HepG2 (cell line): ENCODE results near the gene SLC34A3. TPM values are rescaled to one million over a fixed set of nuclear protein-coding genes. Genes with fewer than 3 reads are reported as not detected.

Experiments
- GTF2F1 ChIP-seq: fragments of 150-350 bp; IDR thresholded peaks from 2 replicates; pipeline ENCODE4 v1.6.1; 2014; ENCODE audit warnings: low read length
- PPARG ChIP-seq: conservative IDR thresholded peaks from 2 replicates; pipeline ENCODE4 v1.6.1; 2016; ENCODE audit warnings: missing biosample characterization, missing genetic modification reagents
- RORA ChIP-seq: sonication (generic); formaldehyde crosslinking; IDR thresholded peaks from 2 replicates; pipeline ENCODE4 v1.5.0; 2020; ENCODE audit warnings: mild to moderate bottlenecking, missing genetic modification reagents, moderate library complexity
- SMAD1 ChIP-seq: sonication (generic); formaldehyde crosslinking; IDR thresholded peaks from 2 replicates; pipeline ENCODE4 v1.4.0; 2020; ENCODE audit warnings: missing genetic modification reagents, low read depth, mild to moderate bottlenecking, borderline replicate concordance
- SMC3 ChIP-seq: IDR thresholded peaks from 2 replicates; pipeline ENCODE4 v1.6.1; 2011; ENCODE audit warnings: low read length, improper control_type of control experiment
- TCF12 ChIP-seq, 2 experiments: fragments of 450-650 bp in 1 of 2; sonication (generic) in 1 of 2; formaldehyde crosslinking in 1 of 2; IDR thresholded peaks; 2 replicates each; pipeline versions ENCODE4 v1.6.1 to v1.8.0; 2017 to 2022; ENCODE audit warnings: antibody characterized with exemption in 1 of 2, mild to moderate bottlenecking in 1 of 2, missing genetic modification reagents in 1 of 2, moderate library complexity in 1 of 2
- TCF7L2 ChIP-seq: IDR thresholded peaks from 2 replicates; pipeline ENCODE4 v1.6.1; 2011; ENCODE audit warnings: mild to moderate bottlenecking, low read depth, low read length, moderate library complexity
- THRA ChIP-seq: sonication (generic); formaldehyde crosslinking; IDR thresholded peaks from 2 replicates; pipeline ENCODE4 v1.4.0; 2020; ENCODE audit warnings: missing genetic modification reagents, borderline replicate concordance
- U2AF2 ChIP-seq: fragments of 200-400 bp; formaldehyde crosslinking; IDR thresholded peaks from 2 replicates; pipeline ENCODE4 v1.6.1; 2017; ENCODE audit warnings: low read depth, mild to moderate bottlenecking, low read length
- ZFP36L2 ChIP-seq: sonication (generic); formaldehyde crosslinking; IDR thresholded peaks from 2 replicates; pipeline ENCODE4 v1.4.0; 2020; ENCODE audit warnings: missing genetic modification reagents
- ZFY ChIP-seq: sonication (generic); formaldehyde crosslinking; IDR thresholded peaks from 2 replicates; pipeline ENCODE4 v1.4.0; 2020; ENCODE audit warnings: missing genetic modification reagents
- ZNF276 ChIP-seq: sonication (generic); formaldehyde crosslinking; IDR thresholded peaks from 2 replicates; pipeline ENCODE4 v1.4.0; 2020; ENCODE audit warnings: mild to moderate bottlenecking, low read depth, missing genetic modification reagents
- ZNF792 ChIP-seq: IDR thresholded peaks from 2 replicates; pipeline ENCODE4 v1.6.1; 2016
- ZNF841 ChIP-seq: sonication (generic); formaldehyde crosslinking; IDR thresholded peaks from 2 replicates; pipeline ENCODE4 v1.8.1; 2023; ENCODE audit warnings: missing genetic modification reagents, borderline replicate concordance
- ZUFSP ChIP-seq: sonication (generic); formaldehyde crosslinking; IDR thresholded peaks from 2 replicates; pipeline ENCODE4 v1.9.0; 2021; ENCODE audit warnings: missing genetic modification reagents, mild to moderate bottlenecking, borderline replicate concordance
- polyA plus RNA-seq, 8 experiments: library from polyadenylated mRNA; depleted of rRNA in 3 of 8; stranded (reverse) in 7 of 8; unstranded in 1 of 8; fragments of >200 nt; fragmentation: Illumina TruSeq in 4 of 8; extraction: Trizol in 4 of 8; gene quantifications; 2 replicates each; pipeline versions ENCODE4 v1.2.1 to v1.2.3, GENCODE V29; 2011 to 2016; ENCODE audit warnings: low read depth in 4 of 8, missing spikeins in 1 of 8, mixed read lengths in 1 of 8; ENCODE audit not compliant: insufficient read depth in 1 of 8
- total RNA-seq, 5 experiments: library from RNA; depleted of rRNA; stranded (reverse); fragments of >200 nt; fragmentation: Illumina TruSeq; extraction: Trizol; gene quantifications; 2 replicates each; pipeline ENCODE4 v1.2.3, GENCODE V29; 2016; ENCODE audit warnings: low read depth in 1 of 5
- TF ChIP-seq, protein P1 (sequence below): sonication (generic); formaldehyde crosslinking; IDR thresholded peaks from 2 replicates; pipeline ENCODE4 v1.4.0; 2020; ENCODE audit warnings: missing genetic modification reagents, mild to moderate bottlenecking, borderline replicate concordance
- TF ChIP-seq, protein P2 (sequence below): sonication (generic); formaldehyde crosslinking; IDR thresholded peaks from 2 replicates; pipeline ENCODE4 v1.4.0; 2020; ENCODE audit warnings: missing genetic modification reagents

The SLC34A3 gene
- total and polyA plus RNA-seq, 2 of the 13 experiments (the other 11 are each of a cell fraction or from before 2014, with no cell fraction given) = 0.07 to 1.0 TPM

DNA sequence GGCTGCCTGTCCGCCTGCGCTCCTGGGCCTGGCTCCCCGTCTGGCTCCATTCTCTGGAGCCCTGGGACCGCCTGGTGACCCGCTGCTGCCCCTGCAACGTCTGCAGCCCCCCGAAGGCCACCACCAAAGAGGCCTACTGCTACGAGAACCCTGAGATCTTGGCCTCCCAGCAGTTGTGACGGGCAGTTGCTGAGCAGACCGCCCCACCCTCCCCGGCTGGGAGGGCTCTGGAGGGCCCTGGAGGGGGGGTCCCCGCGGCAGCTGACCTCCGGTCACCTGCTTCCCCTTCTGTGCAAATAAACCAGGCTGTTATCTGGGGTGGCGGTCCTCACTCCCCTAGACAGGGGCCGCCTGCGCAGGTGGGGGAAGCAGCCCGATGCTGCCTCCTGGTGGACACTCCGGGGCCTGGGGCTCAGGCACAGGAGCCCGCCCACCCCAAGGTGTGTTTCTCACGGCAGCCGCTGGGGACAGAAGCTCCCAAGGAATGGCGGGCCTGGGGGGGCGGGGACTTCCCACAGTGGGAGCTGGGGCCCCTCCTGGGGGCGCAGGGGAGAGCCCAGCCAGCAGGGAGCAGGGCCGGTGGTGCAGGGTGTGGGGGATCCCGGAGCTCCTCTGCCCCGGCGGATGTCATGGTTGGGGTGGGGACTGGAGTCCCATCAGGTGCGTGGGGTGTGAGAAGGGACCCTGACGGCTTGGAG is 5.7 kb downstream of the SLC34A3 start (continued):
- TF ChIP-seq ZNF276 (CRISPR knock-in tag) (no peak), ZNF792 (peak; percentile 70; the same call in 1 of the 2 replicates), ZNF841 (CRISPR knock-in tag) (no peak), ZFY (CRISPR knock-in tag) (peak; percentile 67), TCF7L2 (no peak), RORA (CRISPR knock-in tag) (no peak), ZUFSP (no peak), PPARG (CRISPR knock-in tag) (peak; percentile 42), TCF12 (IDR thresholded peaks at IDR 0.05) (no peak), TCF12 (CRISPR knock-in tag; IDR thresholded peaks at IDR 0.05) (peak; percentile 42; the same call in 1 of the 2 replicates), ZFP36L2 (no peak), SMAD1 (CRISPR knock-in tag) (no peak; the same call in 1 of the 2 replicates), SMC3 (peak; percentile 51; the same call in 1 of the 2 replicates), THRA (CRISPR knock-in tag) (peak; percentile 69; the same call in 1 of the 2 replicates), GTF2F1 (no peak), U2AF2 (no peak)
- TF ChIP-seq, protein P1, sequence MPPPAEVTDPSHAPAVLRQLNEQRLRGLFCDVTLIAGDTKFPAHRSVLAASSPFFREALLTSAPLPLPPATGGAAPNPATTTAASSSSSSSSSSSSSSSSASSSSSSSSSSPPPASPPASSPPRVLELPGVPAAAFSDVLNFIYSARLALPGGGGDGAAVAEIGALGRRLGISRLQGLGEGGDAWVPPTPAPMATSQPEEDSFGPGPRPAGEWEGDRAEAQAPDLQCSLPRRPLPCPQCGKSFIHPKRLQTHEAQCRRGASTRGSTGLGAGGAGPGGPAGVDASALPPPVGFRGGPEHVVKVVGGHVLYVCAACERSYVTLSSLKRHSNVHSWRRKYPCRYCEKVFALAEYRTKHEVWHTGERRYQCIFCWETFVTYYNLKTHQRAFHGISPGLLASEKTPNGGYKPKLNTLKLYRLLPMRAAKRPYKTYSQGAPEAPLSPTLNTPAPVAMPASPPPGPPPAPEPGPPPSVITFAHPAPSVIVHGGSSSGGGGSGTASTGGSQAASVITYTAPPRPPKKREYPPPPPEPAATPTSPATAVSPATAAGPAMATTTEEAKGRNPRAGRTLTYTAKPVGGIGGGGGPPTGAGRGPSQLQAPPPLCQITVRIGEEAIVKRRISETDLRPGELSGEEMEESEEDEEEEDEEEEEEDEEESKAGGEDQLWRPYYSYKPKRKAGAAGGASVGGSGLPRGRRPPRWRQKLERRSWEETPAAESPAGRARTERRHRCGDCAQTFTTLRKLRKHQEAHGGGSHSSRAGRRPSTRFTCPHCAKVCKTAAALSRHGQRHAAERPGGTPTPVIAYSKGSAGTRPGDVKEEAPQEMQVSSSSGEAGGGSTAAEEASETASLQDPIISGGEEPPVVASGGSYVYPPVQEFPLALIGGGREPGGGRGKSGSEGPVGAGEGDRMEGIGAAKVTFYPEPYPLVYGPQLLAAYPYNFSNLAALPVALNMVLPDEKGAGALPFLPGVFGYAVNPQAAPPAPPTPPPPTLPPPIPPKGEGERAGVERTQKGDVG (CRISPR knock-in tag) = 0 out of 2 replicates have a peak, but pooled peaks have one; percentile 18
- TF ChIP-seq, protein P2, sequence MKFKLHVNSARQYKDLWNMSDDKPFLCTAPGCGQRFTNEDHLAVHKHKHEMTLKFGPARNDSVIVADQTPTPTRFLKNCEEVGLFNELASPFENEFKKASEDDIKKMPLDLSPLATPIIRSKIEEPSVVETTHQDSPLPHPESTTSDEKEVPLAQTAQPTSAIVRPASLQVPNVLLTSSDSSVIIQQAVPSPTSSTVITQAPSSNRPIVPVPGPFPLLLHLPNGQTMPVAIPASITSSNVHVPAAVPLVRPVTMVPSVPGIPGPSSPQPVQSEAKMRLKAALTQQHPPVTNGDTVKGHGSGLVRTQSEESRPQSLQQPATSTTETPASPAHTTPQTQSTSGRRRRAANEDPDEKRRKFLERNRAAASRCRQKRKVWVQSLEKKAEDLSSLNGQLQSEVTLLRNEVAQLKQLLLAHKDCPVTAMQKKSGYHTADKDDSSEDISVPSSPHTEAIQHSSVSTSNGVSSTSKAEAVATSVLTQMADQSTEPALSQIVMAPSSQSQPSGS (CRISPR knock-in tag) = no peak; the same call in 1 of the 2 replicates
